Ramos (cell line): Measurements from ENCODE around the gene RPUSD2.
"Not testable (repeated sequence)": the region's sequence is repeated elsewhere in the genome, so short reads cannot be mapped to it uniquely, and the experiment has no call there.

Experiments
- in situ Hi-C: fragments of 300-500 bp; cut with MboI; formaldehyde crosslinking; loops from one replicate; pipeline ENCODE4 v1.14.3; 2022; ENCODE audit warnings: low sequenced_read_pairs; ENCODE audit not compliant: unreplicated experiment

RPUSD2 gene

DNA sequence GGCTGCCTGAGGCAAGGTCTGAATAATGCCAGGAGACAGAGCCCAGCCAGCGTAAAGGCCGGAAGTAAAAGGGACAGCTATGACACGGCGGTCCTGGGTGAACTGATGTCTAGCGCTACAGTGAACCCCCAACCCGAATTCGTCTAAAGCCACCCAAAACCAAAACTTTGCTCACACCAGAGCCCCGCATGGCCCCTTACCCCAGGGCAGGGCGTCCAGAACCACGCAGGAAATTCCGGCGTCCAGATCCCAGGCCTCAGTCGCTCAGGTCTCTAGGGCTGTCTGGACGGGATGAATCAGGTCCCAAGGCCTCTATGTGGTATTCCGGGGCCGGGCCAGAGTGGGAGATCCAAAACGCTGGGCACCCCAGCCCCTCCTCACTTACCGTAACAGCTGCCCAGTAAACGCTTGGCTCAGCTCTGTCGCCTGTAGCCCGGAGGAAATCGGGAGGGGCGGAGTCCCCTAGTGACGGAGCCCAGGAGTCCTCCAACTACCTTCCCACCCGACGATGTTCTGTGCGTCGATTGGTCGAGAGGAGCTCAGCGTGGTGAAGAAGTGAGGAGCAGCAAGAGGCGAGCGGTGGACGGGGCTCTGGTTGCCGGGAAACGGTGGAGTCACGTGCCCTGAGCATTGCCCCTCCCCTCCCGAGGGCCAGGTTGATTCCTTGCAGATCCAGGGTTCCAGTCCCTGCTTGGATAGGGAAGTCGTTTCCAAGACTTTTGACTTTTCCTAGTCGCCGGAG lies 4.3 kb upstream of the RPUSD2 start, which contains the start of gene CCDC32:
CCDC32 (minus strand) TSS at position 452 of the 742 bp plus-strand sequence. CDS start 2,027 bp downstream, outside the sequence.
- in situ Hi-C loops = no loop called here

DNA sequence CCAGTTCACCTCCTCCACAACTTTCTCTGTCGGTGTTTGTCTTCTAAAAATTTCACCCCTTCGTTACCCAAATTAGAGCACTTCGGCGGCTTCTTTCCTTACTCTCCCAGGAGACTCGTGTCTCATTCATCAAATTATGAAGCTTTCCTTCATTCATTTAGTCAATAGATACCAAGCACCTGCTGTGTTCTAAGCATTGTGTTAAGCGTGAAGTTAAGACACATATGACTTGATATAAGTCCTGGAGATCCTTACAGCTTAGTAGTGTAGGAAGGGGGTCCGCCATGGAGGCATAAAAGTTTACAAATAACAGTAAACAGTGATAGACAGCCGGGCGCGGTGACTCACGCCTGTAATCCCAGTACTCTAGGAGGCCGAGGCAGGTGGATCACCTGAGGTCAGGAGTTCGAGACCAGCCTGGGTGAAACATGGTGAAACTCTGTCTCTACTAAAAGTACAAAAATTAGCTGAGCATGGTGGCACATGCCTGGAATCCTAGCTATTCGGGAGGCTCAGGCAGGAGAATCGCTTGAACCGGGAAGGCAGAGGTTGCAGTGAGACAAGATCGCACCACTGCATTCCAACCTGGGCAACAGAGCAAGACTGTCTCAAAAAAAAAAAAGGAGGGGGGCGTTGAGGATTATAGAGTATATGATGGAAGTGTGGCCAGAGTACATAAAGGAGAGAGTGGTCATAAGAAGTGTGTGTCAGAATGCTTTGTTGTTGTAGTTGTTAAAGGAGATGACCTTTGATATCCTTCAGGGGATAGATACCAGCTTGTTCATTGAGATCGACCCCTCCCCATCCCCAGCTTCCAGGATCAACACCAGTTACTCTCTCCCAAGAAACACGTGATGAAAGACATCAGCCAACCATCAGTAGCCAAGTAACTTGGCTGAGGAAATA lies 3.5 kb upstream of the RPUSD2 start:
- in situ Hi-C loops = no loop called here

GRCh38 chr15:40567111-40567510 lies 2.0 kb upstream of the RPUSD2 start:
- in situ Hi-C loops = no loop called here

GRCh38 chr15:40575113-40575512 lies 6.0 kb downstream of the RPUSD2 start:
- in situ Hi-C loops = no loop called here

- in situ Hi-C loops = not testable (repeated sequence)
Measured at GRCh38 chr15:40576914-40577313, 7.8 kb downstream of the RPUSD2 start.

DNA sequence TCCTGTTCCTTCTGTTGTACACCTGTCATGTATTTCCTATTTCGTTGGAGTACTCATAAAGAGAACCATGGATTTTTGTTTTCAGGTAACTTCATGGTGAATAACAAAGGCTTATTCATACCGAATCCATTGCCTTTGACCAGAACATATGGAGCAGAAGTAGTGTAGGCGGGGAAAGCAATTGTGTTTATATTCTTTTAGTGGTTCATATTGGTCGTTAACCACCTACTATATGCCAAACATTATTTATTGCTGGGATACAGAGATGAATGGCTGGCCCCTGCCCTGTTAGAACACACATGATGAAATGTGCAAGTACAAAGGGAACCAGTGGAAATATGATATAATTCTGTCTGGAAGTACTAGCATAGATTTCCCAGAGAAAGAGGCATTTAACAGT lies 9.8 kb downstream of the RPUSD2 start:
- in situ Hi-C loops = no loop called here

GRCh38 chr15:40581796-40582195 lies 12.7 kb downstream of the RPUSD2 start:
- in situ Hi-C loops = not testable (repeated sequence)

- in situ Hi-C loops = no loop called here
Measured at GRCh38 chr15:40582726-40583246, 13.7 kb downstream of the RPUSD2 start.

- in situ Hi-C loops = no loop called here
Measured at GRCh38 chr15:40584191-40584590, 15.1 kb downstream of the RPUSD2 start.

DNA sequence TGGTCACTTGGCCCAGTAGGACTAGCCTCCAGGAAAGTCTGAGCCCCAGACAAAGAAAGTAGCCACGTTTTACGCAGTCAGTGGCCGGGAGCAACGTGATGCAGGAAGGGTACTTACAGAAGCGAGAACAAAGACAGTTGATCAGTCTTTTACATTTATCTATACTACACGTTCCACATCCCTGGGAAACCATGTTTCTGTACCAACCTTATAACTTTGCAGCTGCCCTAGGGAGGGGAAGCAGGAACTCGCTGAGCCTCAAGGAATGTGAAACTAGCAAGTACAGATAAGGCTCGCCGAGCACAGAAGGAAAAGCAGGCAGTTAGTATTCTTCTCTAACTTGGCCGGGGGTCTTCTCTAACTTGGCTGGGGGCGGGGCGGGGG lies 21.6 kb downstream of the RPUSD2 start:
- in situ Hi-C loops = no loop called here

DNA sequence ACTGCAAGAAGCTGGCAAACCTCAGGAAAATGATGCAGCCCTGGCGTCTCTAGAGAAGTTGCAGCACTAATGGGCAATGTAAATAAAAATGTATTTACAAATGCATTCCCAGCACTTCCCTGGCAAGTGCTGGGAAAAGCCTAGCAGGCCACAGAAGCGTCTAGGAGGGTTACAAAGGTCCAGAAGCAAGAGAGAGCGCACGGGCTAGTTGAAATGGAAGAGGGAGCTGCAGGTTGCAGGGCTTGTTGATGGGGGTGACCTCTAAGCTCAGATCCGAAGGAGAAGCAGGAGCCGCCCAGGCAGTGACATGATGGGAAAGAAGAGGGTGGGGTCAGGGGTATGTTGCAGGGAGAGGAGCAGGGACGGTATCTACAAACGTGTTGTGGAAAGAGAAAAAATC lies 22.3 kb downstream of the RPUSD2 start:
- in situ Hi-C loops = no loop called here

- in situ Hi-C loops = no loop called here
Measured at GRCh38 chr15:40593165-40593564, 24.1 kb downstream of the RPUSD2 start.

DNA sequence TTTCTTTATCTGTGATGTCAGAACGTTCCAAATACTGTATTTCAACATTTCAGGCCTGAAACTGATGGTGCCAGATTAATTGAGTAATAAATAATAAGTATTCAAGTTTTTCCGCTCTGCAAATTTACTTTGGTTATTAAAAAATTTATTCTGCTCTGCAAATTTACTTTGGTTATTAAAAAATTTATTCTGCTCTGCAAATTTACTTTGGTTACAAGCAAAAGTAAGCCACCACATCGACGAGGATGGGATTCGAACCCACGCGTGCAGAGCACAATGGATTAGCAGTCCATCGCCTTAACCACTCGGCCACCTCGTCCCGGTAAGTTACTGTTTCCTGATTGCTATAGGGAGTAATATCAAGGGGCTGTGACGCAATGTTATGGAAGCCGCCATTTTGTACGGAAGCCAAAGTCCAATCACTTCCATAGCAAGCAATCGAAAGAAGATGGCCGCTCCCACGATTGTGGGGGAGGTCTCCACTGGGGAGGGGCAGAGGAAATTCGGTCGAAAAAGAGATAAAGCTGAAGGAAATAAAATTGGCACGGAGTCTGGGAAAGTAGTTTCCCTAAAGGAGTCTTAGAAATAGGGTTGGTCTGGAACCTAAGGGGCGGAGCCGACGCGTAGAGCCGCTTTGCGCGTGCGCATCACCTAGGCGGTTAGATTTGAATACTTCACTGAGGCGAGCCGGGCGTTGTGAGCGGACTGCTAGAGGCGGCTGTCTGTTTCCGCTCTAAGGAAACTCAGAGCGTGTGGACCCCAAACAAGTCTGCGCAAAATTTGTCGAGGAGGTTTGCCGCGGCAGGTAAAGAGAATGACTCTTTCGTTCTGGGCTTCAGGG lies 24.7 kb downstream of the RPUSD2 start, which contains the start of gene KNL1:
KNL1 (plus strand) TSS at position 662 of the 841 bp plus-strand sequence. CDS start 8,683 bp downstream, outside the sequence.
- in situ Hi-C loops = no loop called here

GRCh38 chr15:40594429-40594836 lies 25.3 kb downstream of the RPUSD2 start:
- in situ Hi-C loops = no loop called here

GRCh38 chr15:40595219-40595618 lies 26.1 kb downstream of the RPUSD2 start:
- in situ Hi-C loops = no loop called here

DNA sequence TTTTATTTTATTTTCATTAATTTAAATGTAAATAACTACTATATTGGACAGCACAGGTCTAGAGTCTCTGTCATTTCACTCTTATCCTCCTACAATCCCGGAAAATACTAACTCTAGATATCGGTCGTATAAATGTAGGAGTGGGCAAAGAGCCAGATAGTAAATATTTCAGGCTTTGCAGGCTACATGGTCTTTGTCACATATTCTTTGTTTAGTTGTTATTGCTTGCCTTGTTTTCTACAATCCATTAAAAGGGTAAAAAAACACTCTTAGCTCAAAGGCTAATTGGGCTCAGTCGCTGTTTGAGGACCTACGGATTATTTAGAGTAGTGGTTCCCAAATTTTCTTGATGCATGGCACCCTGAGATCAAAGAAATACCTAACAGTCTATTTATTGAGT lies 26.7 kb downstream of the RPUSD2 start:
- in situ Hi-C loops = no loop called here

DNA sequence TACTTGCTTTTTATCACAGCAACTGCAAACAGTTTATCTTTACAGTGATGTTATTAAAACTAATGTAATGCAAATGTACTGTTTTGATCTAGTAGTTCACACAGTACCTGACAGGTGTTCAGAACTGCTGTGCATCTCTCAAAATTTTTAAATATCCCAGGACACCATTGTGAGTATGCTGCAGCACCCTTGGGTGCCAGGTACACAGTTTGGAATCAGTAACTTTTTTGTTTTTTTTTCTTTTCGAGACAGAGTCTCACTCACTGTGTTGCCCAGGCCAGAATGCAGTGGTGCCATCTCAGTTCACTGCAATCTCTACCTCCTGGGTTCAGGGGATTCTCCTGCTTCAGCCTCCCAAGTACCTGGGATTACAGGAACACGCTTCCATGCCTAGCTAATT lies 27.9 kb downstream of the RPUSD2 start:
- in situ Hi-C loops = no loop called here

DNA sequence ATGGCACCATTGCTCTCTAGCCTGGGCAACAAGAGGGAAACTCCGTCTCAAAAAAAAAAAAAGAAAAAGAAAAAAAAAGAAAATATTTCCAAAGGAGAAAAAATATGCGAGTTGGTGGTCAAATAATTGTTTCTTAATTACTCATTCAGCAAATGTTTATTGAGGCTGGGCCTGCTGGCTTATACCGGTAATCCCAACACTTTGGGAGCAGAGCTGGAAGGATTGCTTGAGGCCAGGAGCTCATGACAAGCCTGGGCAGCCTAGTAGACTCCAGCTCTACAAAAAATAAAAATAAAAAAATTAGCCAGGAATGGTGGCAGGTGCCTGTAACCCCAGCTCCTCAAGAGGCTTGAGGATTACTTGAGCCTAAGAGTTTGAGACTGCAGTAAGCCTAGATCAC lies 29.0 kb downstream of the RPUSD2 start:
- in situ Hi-C loops = no loop called here

- in situ Hi-C loops = no loop called here
Measured at GRCh38 chr15:40598672-40599071, 29.6 kb downstream of the RPUSD2 start.

GRCh38 chr15:40600956-40601355 lies 31.9 kb downstream of the RPUSD2 start:
- in situ Hi-C loops = no loop called here
